HepG2 (cell line): ENCODE data around the gene ARFGEF3. TPM values are rescaled to one million over a fixed set of nuclear protein-coding genes. Genes with fewer than 3 reads are reported as not detected.

ENCODE experiments used
- EEA1 ChIP-seq: sonication (generic); formaldehyde crosslinking; IDR thresholded peaks from 2 replicates; pipeline ENCODE4 v1.5.1; 2020; ENCODE audit warnings: mild to moderate bottlenecking, missing genetic modification reagents, borderline replicate concordance
- EP300 ChIP-seq, 3 experiments: sonication (generic) in 1 of 3; formaldehyde crosslinking in 1 of 3; IDR thresholded peaks; 2 replicates each; pipeline versions ENCODE4 v1.5.1 to v1.6.1; 2011 to 2020; ENCODE audit warnings: low read depth in 2 of 3, low read length in 2 of 3, borderline replicate concordance in 1 of 3, improper control_type of control experiment in 1 of 3, mild to moderate bottlenecking in 1 of 3, missing genetic modification reagents in 1 of 3, moderate library complexity in 1 of 3
- HNF4G ChIP-seq, 2 experiments: sonication (generic) in 1 of 2; formaldehyde crosslinking in 1 of 2; IDR thresholded peaks; 2 replicates each; pipeline versions ENCODE4 v1.4.0 to v1.6.1; 2011 to 2020; ENCODE audit warnings: borderline replicate concordance in 2 of 2, low read depth in 2 of 2, mild to moderate bottlenecking in 2 of 2, low read length in 1 of 2, missing genetic modification reagents in 1 of 2, moderate library complexity in 1 of 2
- MAFF ChIP-seq: IDR thresholded peaks from 2 replicates; pipeline ENCODE4 v1.6.1; 2011; ENCODE audit warnings: low read depth, low read length, improper control_type of control experiment
- MBD4 ChIP-seq: IDR thresholded peaks from 2 replicates; pipeline ENCODE4 v1.6.1; 2012; ENCODE audit warnings: low read length, inconsistent platforms, borderline replicate concordance
- NCOA1 ChIP-seq: sonication (generic); formaldehyde crosslinking; IDR thresholded peaks from 2 replicates; pipeline ENCODE4 v1.9.0; 2021; ENCODE audit warnings: missing genetic modification reagents
- PAXIP1 ChIP-seq: sonication (generic); formaldehyde crosslinking; conservative IDR thresholded peaks from 2 replicates; pipeline ENCODE4 v1.4.0; 2020; ENCODE audit warnings: mild to moderate bottlenecking, missing genetic modification reagents, moderate library complexity
- TSC22D2 ChIP-seq: sonication (generic); formaldehyde crosslinking; IDR thresholded peaks from 2 replicates; pipeline ENCODE4 v1.5.1; 2020; ENCODE audit warnings: missing genetic modification reagents, mild to moderate bottlenecking, borderline replicate concordance
- YEATS4 ChIP-seq: sonication (generic); formaldehyde crosslinking; IDR thresholded peaks from 2 replicates; pipeline ENCODE4 v1.4.0; 2020; ENCODE audit warnings: missing genetic modification reagents, borderline replicate concordance
- ZBTB4 ChIP-seq: sonication (generic); formaldehyde crosslinking; IDR thresholded peaks from 2 replicates; pipeline ENCODE4 v1.4.0; 2020; ENCODE audit warnings: missing genetic modification reagents, mild to moderate bottlenecking, borderline replicate concordance
- ZFYVE20 ChIP-seq: sonication (generic); formaldehyde crosslinking; IDR thresholded peaks from 2 replicates; pipeline ENCODE4 v1.8.0; 2023; ENCODE audit warnings: low read depth, mild to moderate bottlenecking, moderate library complexity, missing genetic modification reagents, borderline replicate concordance
- ZMYM3 ChIP-seq: sonication (generic); formaldehyde crosslinking; IDR thresholded peaks from 2 replicates; pipeline ENCODE4 v1.5.1; 2020; ENCODE audit warnings: mild to moderate bottlenecking, missing genetic modification reagents
- ZNF143 ChIP-seq: sonication (generic); formaldehyde crosslinking; IDR thresholded peaks from 2 replicates; pipeline ENCODE4 v1.4.0; 2020; ENCODE audit warnings: missing genetic modification reagents
- ZNF451 ChIP-seq: sonication (generic); formaldehyde crosslinking; IDR thresholded peaks from 2 replicates; pipeline ENCODE4 v1.5.0; 2020; ENCODE audit warnings: mild to moderate bottlenecking, missing genetic modification reagents
- ZNF496 ChIP-seq: sonication (generic); formaldehyde crosslinking; IDR thresholded peaks from 2 replicates; pipeline ENCODE4 v1.8.1; 2023; ENCODE audit warnings: mild to moderate bottlenecking, moderate library complexity, missing genetic modification reagents; ENCODE audit not compliant: insufficient replicate concordance
- ZNF619 ChIP-seq: sonication (generic); formaldehyde crosslinking; IDR thresholded peaks from 2 replicates; pipeline ENCODE4 v1.4.0; 2020; ENCODE audit warnings: mild to moderate bottlenecking, missing genetic modification reagents
- ZZZ3 ChIP-seq: sonication (generic); formaldehyde crosslinking; IDR thresholded peaks from 2 replicates; pipeline ENCODE4 v1.4.0; 2020; ENCODE audit warnings: missing genetic modification reagents, mild to moderate bottlenecking, borderline replicate concordance
- polyA plus RNA-seq, 8 experiments: library from polyadenylated mRNA; depleted of rRNA in 3 of 8; stranded (reverse) in 7 of 8; unstranded in 1 of 8; fragments of >200 nt; fragmentation: Illumina TruSeq in 4 of 8; extraction: Trizol in 4 of 8; gene quantifications; 2 replicates each; pipeline versions ENCODE4 v1.2.1 to v1.2.3, GENCODE V29; 2011 to 2016; ENCODE audit warnings: low read depth in 4 of 8, missing spikeins in 1 of 8, mixed read lengths in 1 of 8; ENCODE audit not compliant: insufficient read depth in 1 of 8
- total RNA-seq, 5 experiments: library from RNA; depleted of rRNA; stranded (reverse); fragments of >200 nt; fragmentation: Illumina TruSeq; extraction: Trizol; gene quantifications; 2 replicates each; pipeline ENCODE4 v1.2.3, GENCODE V29; 2016; ENCODE audit warnings: low read depth in 1 of 5
- TF ChIP-seq, protein P1 (sequence below): sonication (generic); formaldehyde crosslinking; IDR thresholded peaks from 2 replicates; pipeline ENCODE4 v1.5.0; 2020; ENCODE audit warnings: missing genetic modification reagents
- TF ChIP-seq, protein P2 (sequence below): sonication (generic); formaldehyde crosslinking; IDR thresholded peaks from 2 replicates; pipeline ENCODE4 v1.5.0; 2020; ENCODE audit warnings: mild to moderate bottlenecking, missing genetic modification reagents

Gene ARFGEF3
- total and polyA plus RNA-seq, 2 of the 13 experiments (the other 11 are each of a cell fraction or from before 2014, with no cell fraction given), result 0.60 to 2.6 TPM

- peak; percentile 93 for TF ChIP-seq PAXIP1 (CRISPR knock-in tag)
- no peak for TF ChIP-seq MBD4
- TF ChIP-seq, protein P1, sequence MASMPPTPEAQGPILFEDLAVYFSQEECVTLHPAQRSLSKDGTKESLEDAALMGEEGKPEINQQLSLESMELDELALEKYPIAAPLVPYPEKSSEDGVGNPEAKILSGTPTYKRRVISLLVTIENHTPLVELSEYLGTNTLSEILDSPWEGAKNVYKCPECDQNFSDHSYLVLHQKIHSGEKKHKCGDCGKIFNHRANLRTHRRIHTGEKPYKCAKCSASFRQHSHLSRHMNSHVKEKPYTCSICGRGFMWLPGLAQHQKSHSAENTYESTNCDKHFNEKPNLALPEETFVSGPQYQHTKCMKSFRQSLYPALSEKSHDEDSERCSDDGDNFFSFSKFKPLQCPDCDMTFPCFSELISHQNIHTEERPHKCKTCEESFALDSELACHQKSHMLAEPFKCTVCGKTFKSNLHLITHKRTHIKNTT (CRISPR knock-in tag), result no peak
- no peak for TF ChIP-seq ZMYM3
- TF ChIP-seq, protein P2, sequence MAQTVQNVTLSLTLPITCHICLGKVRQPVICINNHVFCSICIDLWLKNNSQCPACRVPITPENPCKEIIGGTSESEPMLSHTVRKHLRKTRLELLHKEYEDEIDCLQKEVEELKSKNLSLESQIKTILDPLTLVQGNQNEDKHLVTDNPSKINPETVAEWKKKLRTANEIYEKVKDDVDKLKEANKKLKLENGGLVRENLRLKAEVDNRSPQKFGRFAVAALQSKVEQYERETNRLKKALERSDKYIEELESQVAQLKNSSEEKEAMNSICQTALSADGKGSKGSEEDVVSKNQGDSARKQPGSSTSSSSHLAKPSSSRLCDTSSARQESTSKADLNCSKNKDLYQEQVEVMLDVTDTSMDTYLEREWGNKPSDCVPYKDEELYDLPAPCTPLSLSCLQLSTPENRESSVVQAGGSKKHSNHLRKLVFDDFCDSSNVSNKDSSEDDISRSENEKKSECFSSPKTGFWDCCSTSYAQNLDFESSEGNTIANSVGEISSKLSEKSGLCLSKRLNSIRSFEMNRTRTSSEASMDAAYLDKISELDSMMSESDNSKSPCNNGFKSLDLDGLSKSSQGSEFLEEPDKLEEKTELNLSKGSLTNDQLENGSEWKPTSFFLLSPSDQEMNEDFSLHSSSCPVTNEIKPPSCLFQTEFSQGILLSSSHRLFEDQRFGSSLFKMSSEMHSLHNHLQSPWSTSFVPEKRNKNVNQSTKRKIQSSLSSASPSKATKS (CRISPR knock-in tag), result no peak
- no peak for TF ChIP-seq ZNF496
- no peak for TF ChIP-seq ZNF143
- no peak for TF ChIP-seq ZBTB4
- no peak for TF ChIP-seq YEATS4 (CRISPR knock-in tag)
- peak in 1 of 2 experiments; percentile 84; a peak in 2 of 4 replicates for TF ChIP-seq EP300 (IDR thresholded peaks at IDR 0.05; ENCODE audit: low read depth in 2 of 2, low read length in 2 of 2)
- no peak; the same call in 1 of the 2 replicates for TF ChIP-seq EP300 (CRISPR knock-in tag; IDR thresholded peaks at IDR 0.05; ENCODE audit: borderline replicate concordance)
- TF ChIP-seq EEA1 (CRISPR knock-in tag), result no peak
- no peak for TF ChIP-seq ZNF619
- TF ChIP-seq ZFYVE20 (CRISPR knock-in tag), result no peak
- TF ChIP-seq HNF4G (IDR thresholded peaks at IDR 0.05; ENCODE audit: borderline replicate concordance, low read depth, low read length), result peak; percentile 69
- TF ChIP-seq HNF4G (CRISPR knock-in tag; IDR thresholded peaks at IDR 0.05; ENCODE audit: borderline replicate concordance, low read depth), result no peak
- no peak for TF ChIP-seq ZNF451 (CRISPR knock-in tag)
- no peak for TF ChIP-seq MAFF
- TF ChIP-seq TSC22D2 (CRISPR knock-in tag), result no peak
- no peak for TF ChIP-seq NCOA1
- no peak for TF ChIP-seq ZZZ3
Measured at GRCh38 chr6:138257638-138258040, 95.9 kb downstream of the ARFGEF3 start (continued).
